Ishikawa (cell line): ENCODE measurements around the gene MED12L.

ENCODE experiments used
- CEBPB ChIP-seq: IDR thresholded peaks from 2 replicates; pipeline ENCODE4 v1.6.1; 2012
- CREB1 ChIP-seq: IDR thresholded peaks from 2 replicates; pipeline ENCODE4 v1.6.1; 2012; ENCODE audit warnings: low read depth
- EGR1 ChIP-seq: IDR thresholded peaks from 2 replicates; pipeline ENCODE4 v1.6.1; 2012
- EP300 ChIP-seq: IDR thresholded peaks from 2 replicates; pipeline ENCODE4 v1.6.1; 2012; ENCODE audit warnings: borderline replicate concordance
- FOXM1 ChIP-seq: IDR thresholded peaks from 2 replicates; pipeline ENCODE4 v1.6.1; 2012; ENCODE audit warnings: low read depth, borderline replicate concordance
- NFIC ChIP-seq: IDR thresholded peaks from 2 replicates; pipeline ENCODE4 v1.6.1; 2012
- TAF1 ChIP-seq: IDR thresholded peaks from 2 replicates; pipeline ENCODE4 v1.6.1; 2012; ENCODE audit warnings: low read depth, mild to moderate bottlenecking
- TEAD4 ChIP-seq: IDR thresholded peaks from 2 replicates; pipeline ENCODE4 v1.6.1; 2012
- ZBTB7A ChIP-seq: IDR thresholded peaks from 2 replicates; pipeline ENCODE4 v1.6.1; 2012; ENCODE audit warnings: low read depth
- TF ChIP-seq, protein P1 (sequence below): IDR thresholded peaks from 2 replicates; pipeline ENCODE4 v1.6.1; 2012

- TF ChIP-seq EGR1 (no peak), CREB1 (no peak), FOXM1 (no peak), EP300 (no peak), ZBTB7A (no peak), CEBPB (no peak), NFIC (no peak), TEAD4 (no peak), TAF1 (no peak)
- TF ChIP-seq, protein P1, sequence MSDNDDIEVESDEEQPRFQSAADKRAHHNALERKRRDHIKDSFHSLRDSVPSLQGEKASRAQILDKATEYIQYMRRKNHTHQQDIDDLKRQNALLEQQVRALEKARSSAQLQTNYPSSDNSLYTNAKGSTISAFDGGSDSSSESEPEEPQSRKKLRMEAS = no peak
These were observed 90.5 kb downstream of the MED12L start for GRCh38 chr3:151175952-151176351.
